Measurements from ENCODE around the gene INSIG1. TPM values are rescaled to one million over a fixed set of nuclear protein-coding genes. Genes with fewer than 3 reads are reported as not detected.

INSIG1 gene
- total and polyA plus RNA-seq, 12 donors: 5.9 to 16.3 (median 12.1) TPM

GRCh38 chr7:155276042-155276799 lies 21.5 kb upstream of the INSIG1 start:
- DNase-seq: no peak
- no peaks in the 10 kb centered on the region for H3K36me3 ChIP-seq
- H3K4me3 ChIP-seq: no peak overlapping the region
- TF ChIP-seq CTCF (IDR thresholded peaks at IDR 0.05): no peak
- no peak overlapping the region for H3K27ac ChIP-seq
- peaks cover 0 to 30% (median 21%) of the 10 kb centered on the region in 7 donors for H3K27me3 ChIP-seq
- H3K4me1 ChIP-seq: peaks cover 0 to 10% (median 0%) of the 10 kb centered on the region in 9 donors
- intact Hi-C loops (cut with DNase I): no loop called here
- WGBS, 2 donors: 73 to 75% methylated on average over 19 of the region's 19 CpGs
- no peaks in the 10 kb centered on the region for H3K9me3 ChIP-seq
- ATAC-seq: no peak

- no peaks in the 10 kb centered on the region for H3K36me3 ChIP-seq
- DNase-seq: no peak
- H3K9me3 ChIP-seq: no peaks in the 10 kb centered on the region
- WGBS, 2 donors: 77 to 86% methylated on average over 12 of the region's 12 CpGs
- H3K4me1 ChIP-seq: peaks cover 0 to 17% (median 0%) of the 10 kb centered on the region in 9 donors
- H3K4me3 ChIP-seq: no peak overlapping the region
- no peak for TF ChIP-seq CTCF (IDR thresholded peaks at IDR 0.05)
- ATAC-seq: no peak
- peaks cover 0 to 35% (median 21%) of the 10 kb centered on the region in 7 donors for H3K27me3 ChIP-seq
- H3K27ac ChIP-seq: no peak overlapping the region
- intact Hi-C loops (cut with DNase I): no loop called here
Measured at GRCh38 chr7:155276800-155277375, 20.8 kb upstream of the INSIG1 start.

- peaks cover 0 to 23% (median 0%) of the 10 kb centered on the region in 9 donors for H3K4me1 ChIP-seq
- no peak overlapping the region for H3K27ac ChIP-seq
- H3K4me3 ChIP-seq: no peak overlapping the region
- H3K36me3 ChIP-seq: no peaks in the 10 kb centered on the region
- intact Hi-C loops (cut with DNase I): no loop called here
- TF ChIP-seq CTCF (IDR thresholded peaks at IDR 0.05): no peak
- ATAC-seq (no peak), DNase-seq (no peak)
- H3K9me3 ChIP-seq: no peaks in the 10 kb centered on the region
- WGBS, 2 donors: 81 to 86% methylated on average over 10 of the region's 10 CpGs
- H3K27me3 ChIP-seq: peaks cover 0 to 31% (median 22%) of the 10 kb centered on the region in 7 donors
Measured at GRCh38 chr7:155277385-155277994, 20.2 kb upstream of the INSIG1 start.

GRCh38 chr7:155278921-155279320 lies 18.8 kb upstream of the INSIG1 start:
- Histone ChIP-seq H3K27me3 (peaks cover 0 to 31% (median 22%) of the 10 kb centered on the region in 7 donors), H3K4me1 (peaks cover 0 to 32% (median 0%) of the 10 kb centered on the region in 9 donors), H3K4me3 (no peak overlapping the region), H3K27ac (no peak overlapping the region), H3K36me3 (no peaks in the 10 kb centered on the region), H3K9me3 (no peaks in the 10 kb centered on the region)
- no peak for DNase-seq
- intact Hi-C loops (cut with DNase I): no loop called here
- no peak for TF ChIP-seq CTCF (IDR thresholded peaks at IDR 0.05)
- WGBS, 2 donors: 75 to 79% methylated on average over 9 of the region's 9 CpGs
- no peak for ATAC-seq
